ES-I3 (cell line): ENCODE measurements around the gene SRGN.

ENCODE experiments used
- H3K36me3 ChIP-seq: 2 replicates; pipeline ENCODE4 v1.6.1; 2013; ENCODE audit warnings: mild to moderate bottlenecking, low read length, control low read depth, moderate library complexity; ENCODE audit not compliant: insufficient read depth
- H3K4me1 ChIP-seq: 2 replicates; pipeline ENCODE4 v1.6.1; 2013; ENCODE audit warnings: mild to moderate bottlenecking, control low read depth, low read length; ENCODE audit not compliant: insufficient read depth
- H3K9ac ChIP-seq: 2 replicates; pipeline ENCODE4 v1.6.1; 2013; ENCODE audit warnings: low read depth, mild to moderate bottlenecking, low read length, moderate library complexity
- H3K9me3 ChIP-seq: 2 replicates; pipeline ENCODE4 v1.6.1; 2013; ENCODE audit warnings: mild to moderate bottlenecking, low read length, moderate library complexity; ENCODE audit not compliant: control insufficient read depth, insufficient read depth

Gene SRGN

GRCh38 chr10:69069090-69070042 is 18.5 kb upstream of the SRGN start:
- no peaks in the 10 kb centered on the region for H3K36me3 ChIP-seq
- no peaks in the 10 kb centered on the region; the same call in 1 of the 2 replicates for H3K9me3 ChIP-seq
- H3K9ac ChIP-seq, result no peak overlapping the region
- H3K4me1 ChIP-seq, result peaks cover 12% of the 10 kb centered on the region; the same call in 1 of the 2 replicates

GRCh38 chr10:69070951-69071350 is 17.0 kb upstream of the SRGN start:
- H3K9me3 ChIP-seq, result no peaks in the 10 kb centered on the region
- peaks cover 12% of the 10 kb centered on the region; the same call in 1 of the 2 replicates for H3K4me1 ChIP-seq

GRCh38 chr10:69071610-69072009 is 16.3 kb upstream of the SRGN start:
- Histone ChIP-seq H3K9ac (no peak overlapping the region), H3K36me3 (no peaks in the 10 kb centered on the region), H3K4me1 (peaks cover 12% of the 10 kb centered on the region; the same call in 1 of the 2 replicates), H3K9me3 (no peaks in the 10 kb centered on the region)

More at GRCh38 chr10:69070951-69071350, 17.0 kb upstream of the SRGN start:
- no peak overlapping the region for H3K9ac ChIP-seq
- H3K36me3 ChIP-seq, result no peaks in the 10 kb centered on the region

GRCh38 chr10:69073026-69073425 is 14.9 kb upstream of the SRGN start:
- H3K36me3 ChIP-seq, result no peaks in the 10 kb centered on the region
- peaks cover 12% of the 10 kb centered on the region; the same call in 1 of the 2 replicates for H3K4me1 ChIP-seq
- no peak overlapping the region for H3K9ac ChIP-seq
- H3K9me3 ChIP-seq, result no peaks in the 10 kb centered on the region

- H3K4me1 ChIP-seq, result peaks cover 12% of the 10 kb centered on the region; the same call in 1 of the 2 replicates
- H3K36me3 ChIP-seq, result no peaks in the 10 kb centered on the region
- H3K9ac ChIP-seq, result peak overlapping the region; percentile 11; the same call in 1 of the 2 replicates
- no peaks in the 10 kb centered on the region for H3K9me3 ChIP-seq
These were observed 14.1 kb upstream of the SRGN start for GRCh38 chr10:69073736-69074364.

GRCh38 chr10:69074532-69074931 is 13.4 kb upstream of the SRGN start:
- Histone ChIP-seq H3K4me1 (peaks cover 6% of the 10 kb centered on the region; the same call in 1 of the 2 replicates), H3K36me3 (no peaks in the 10 kb centered on the region), H3K9me3 (no peaks in the 10 kb centered on the region), H3K9ac (no peak overlapping the region)

- no peaks in the 10 kb centered on the region for H3K36me3 ChIP-seq
- H3K4me1 ChIP-seq, result peaks cover 5% of the 10 kb centered on the region; the same call in 1 of the 2 replicates
- no peaks in the 10 kb centered on the region for H3K9me3 ChIP-seq
- H3K9ac ChIP-seq, result no peak overlapping the region
These were observed 12.5 kb upstream of the SRGN start for GRCh38 chr10:69075431-69075830.

- no peaks in the 10 kb centered on the region for H3K36me3 ChIP-seq
- H3K9ac ChIP-seq, result no peak overlapping the region
- H3K9me3 ChIP-seq, result no peaks in the 10 kb centered on the region
- peaks cover 5% of the 10 kb centered on the region; the same call in 1 of the 2 replicates for H3K4me1 ChIP-seq
These were observed 9.6 kb upstream of the SRGN start for GRCh38 chr10:69078311-69078710.

GRCh38 chr10:69080226-69080625 is 7.7 kb upstream of the SRGN start:
- Histone ChIP-seq H3K4me1 (no peaks in the 10 kb centered on the region), H3K9me3 (no peaks in the 10 kb centered on the region)

GRCh38 chr10:69086001-69086509 is 1.8 kb upstream of the SRGN start:
- no peak overlapping the region for H3K9ac ChIP-seq
- 0 out of 2 replicates have a peak, but pooled peaks cover 4% of the 10 kb centered on the region for H3K4me1 ChIP-seq
- no peaks in the 10 kb centered on the region for H3K9me3 ChIP-seq
- no peaks in the 10 kb centered on the region for H3K36me3 ChIP-seq

More at GRCh38 chr10:69080226-69080625, 7.7 kb upstream of the SRGN start:
- Histone ChIP-seq H3K9ac (no peak overlapping the region), H3K36me3 (no peaks in the 10 kb centered on the region)

- Histone ChIP-seq H3K9ac (no peak overlapping the region), H3K36me3 (no peaks in the 10 kb centered on the region), H3K9me3 (no peaks in the 10 kb centered on the region), H3K4me1 (0 out of 2 replicates have a peak, but pooled peaks cover 4% of the 10 kb centered on the region)
These were observed 517 bp downstream of the SRGN start for GRCh38 chr10:69088471-69088769.

- no peak overlapping the region for H3K9ac ChIP-seq
- no peaks in the 10 kb centered on the region for H3K36me3 ChIP-seq
- no peaks in the 10 kb centered on the region for H3K9me3 ChIP-seq
- H3K4me1 ChIP-seq, result 0 out of 2 replicates have a peak, but pooled peaks cover 4% of the 10 kb centered on the region
These were observed 1.0 kb downstream of the SRGN start for GRCh38 chr10:69088801-69089501.

- Histone ChIP-seq H3K9me3 (no peaks in the 10 kb centered on the region), H3K4me1 (0 out of 2 replicates have a peak, but pooled peaks cover 4% of the 10 kb centered on the region), H3K9ac (no peak overlapping the region), H3K36me3 (no peaks in the 10 kb centered on the region)
These were observed 2.0 kb downstream of the SRGN start for GRCh38 chr10:69089638-69090599.
